H9 (cell line): Measurements from ENCODE around the gene CELF1. TPM values are rescaled to one million over a fixed set of nuclear protein-coding genes. Genes with fewer than 3 reads are reported as not detected.

Source experiments
- DNase-seq: peaks from one replicate; pipeline ENCODE4 v3.0.0-alpha.2; 2017
- H2AFZ ChIP-seq: one replicate; pipeline ENCODE4 v1.6.1; 2013; ENCODE audit warnings: mild to moderate bottlenecking, low read length, control low read depth, moderate library complexity
- H2AK5ac ChIP-seq: 2 replicates; pipeline ENCODE4 v1.6.1; 2013; ENCODE audit warnings: low read length, control low read depth, mixed read lengths; ENCODE audit not compliant: insufficient read length
- H2BK120ac ChIP-seq: one replicate; pipeline ENCODE4 v1.6.1; 2013; ENCODE audit warnings: low read depth, mild to moderate bottlenecking, low read length, control low read depth, inconsistent platforms; ENCODE audit not compliant: poor library complexity, severe bottlenecking
- H2BK12ac ChIP-seq: 2 replicates; pipeline ENCODE4 v1.6.1; 2013; ENCODE audit warnings: low read length, control low read depth, mixed read lengths, low read depth; ENCODE audit not compliant: insufficient read length
- H2BK15ac ChIP-seq: 2 replicates; pipeline ENCODE4 v1.6.1; 2013; ENCODE audit warnings: low read depth, low read length, control low read depth
- H2BK20ac ChIP-seq: one replicate; pipeline ENCODE4 v1.6.1; 2013; ENCODE audit warnings: low read depth, mild to moderate bottlenecking, low read length, control low read depth, inconsistent platforms; ENCODE audit not compliant: poor library complexity, severe bottlenecking
- H2BK5ac ChIP-seq: 2 replicates; pipeline ENCODE4 v1.6.1; 2013; ENCODE audit warnings: low read length, control low read depth, mixed read lengths; ENCODE audit not compliant: insufficient read length
- H3K14ac ChIP-seq: 2 replicates; pipeline ENCODE4 v1.6.1; 2013; ENCODE audit warnings: low read length, control low read depth; ENCODE audit not compliant: insufficient read depth
- H3K18ac ChIP-seq: 2 replicates; pipeline ENCODE4 v1.6.1; 2013; ENCODE audit warnings: low read depth, mild to moderate bottlenecking, mixed read lengths, low read length, control low read depth; ENCODE audit not compliant: insufficient read length
- H3K23ac ChIP-seq: 2 replicates; pipeline ENCODE4 v1.6.1; 2013; ENCODE audit warnings: low read length, control low read depth, mixed read lengths, low read depth; ENCODE audit not compliant: insufficient read length
- H3K23me2 ChIP-seq: 2 replicates; pipeline ENCODE4 v1.6.1; 2013; ENCODE audit warnings: low read depth, mild to moderate bottlenecking, mixed read lengths, low read length, control low read depth; ENCODE audit not compliant: insufficient read length, poor library complexity, severe bottlenecking
- H3K27ac ChIP-seq: 2 replicates; pipeline ENCODE4 v1.5.1; 2013; ENCODE audit warnings: low read length, control low read depth, mixed read lengths, low read depth; ENCODE audit not compliant: insufficient read length
- H3K27me3 ChIP-seq: 2 replicates; pipeline ENCODE4 v1.6.1; 2013; ENCODE audit warnings: low read length, control low read depth, inconsistent platforms; ENCODE audit not compliant: insufficient read depth
- H3K4ac ChIP-seq: 2 replicates; pipeline ENCODE4 v1.6.1; 2013; ENCODE audit warnings: low read depth, mild to moderate bottlenecking, control low read depth, inconsistent platforms, low read length, moderate library complexity
- H3K4me1 ChIP-seq: 2 replicates; pipeline ENCODE4 v1.6.1; 2013; ENCODE audit warnings: low read length, control low read depth, inconsistent platforms; ENCODE audit not compliant: insufficient read depth
- H3K4me2 ChIP-seq: 2 replicates; pipeline ENCODE4 v1.6.1; 2013; ENCODE audit warnings: low read length, control low read depth, mixed read lengths; ENCODE audit not compliant: insufficient read length, insufficient read depth
- H3K56ac ChIP-seq: 2 replicates; pipeline ENCODE4 v1.6.1; 2013; ENCODE audit warnings: low read depth, mild to moderate bottlenecking, mixed read lengths, low read length, control low read depth; ENCODE audit not compliant: insufficient read length
- H3K79me1 ChIP-seq: 2 replicates; pipeline ENCODE4 v1.6.1; 2013; ENCODE audit warnings: low read depth, mild to moderate bottlenecking, moderate library complexity, low read length, control low read depth, inconsistent platforms; ENCODE audit not compliant: insufficient read depth, poor library complexity, severe bottlenecking
- H3K79me2 ChIP-seq: 2 replicates; pipeline ENCODE4 v1.6.1; 2013; ENCODE audit warnings: low read length, control low read depth, inconsistent platforms; ENCODE audit not compliant: insufficient read depth
- H3K9ac ChIP-seq: 2 replicates; pipeline ENCODE4 v1.6.1; 2013; ENCODE audit warnings: low read length, control low read depth, mixed read lengths; ENCODE audit not compliant: insufficient read length; ENCODE audit errors: extremely low read depth
- H3K9me3 ChIP-seq: one replicate; pipeline ENCODE4 v1.6.1; 2013; ENCODE audit warnings: low read depth, low read length, inconsistent platforms; ENCODE audit not compliant: control insufficient read depth
- H3T11ph ChIP-seq: one replicate; pipeline ENCODE4 v1.6.1; 2013; ENCODE audit warnings: mild to moderate bottlenecking, low read length, control low read depth, inconsistent platforms
- H4K20me1 ChIP-seq: one replicate; pipeline ENCODE4 v1.6.1; 2013; ENCODE audit not compliant: control insufficient read depth, insufficient read length, insufficient read depth
- H4K5ac ChIP-seq: 2 replicates; pipeline ENCODE4 v1.6.1; 2013; ENCODE audit warnings: low read depth, mild to moderate bottlenecking, mixed read lengths, low read length, control low read depth; ENCODE audit not compliant: insufficient read length
- H4K8ac ChIP-seq: replicated peaks from 2 replicates; pipeline ENCODE4 v1.6.1; 2013; ENCODE audit warnings: low read length, control low read depth, mixed read lengths, low read depth; ENCODE audit not compliant: insufficient read length
- H4K91ac ChIP-seq: 2 replicates; pipeline ENCODE4 v1.6.1; 2013; ENCODE audit warnings: low read depth, mild to moderate bottlenecking, moderate library complexity, mixed read lengths, low read length, control low read depth; ENCODE audit not compliant: insufficient read length
- H3K27ac Mint-ChIP-seq, 3 experiments: 2 replicates in 2 of 3; 3 replicates in 1 of 3; pipeline ENCODE4 v1.8.0; 2020 to 2021; ENCODE audit warnings: mixed read lengths in 3 of 3, mild to moderate bottlenecking in 1 of 3, moderate library complexity in 1 of 3
- H3K27me3 Mint-ChIP-seq: 2 replicates; pipeline ENCODE4 v1.8.0; 2021; ENCODE audit warnings: low read depth, mild to moderate bottlenecking, moderate library complexity, mixed read lengths
- H3K36me3 Mint-ChIP-seq, 3 experiments: 2 replicates in 2 of 3; 3 replicates in 1 of 3; pipeline ENCODE4 v1.8.0; 2020 to 2021; ENCODE audit warnings: low read depth in 3 of 3, mixed read lengths in 3 of 3; ENCODE audit not compliant: insufficient read depth in 1 of 3
- H3K4me1 Mint-ChIP-seq, 2 experiments: 2 replicates each; pipeline ENCODE4 v1.8.0; 2020; ENCODE audit warnings: mixed read lengths in 2 of 2
- H3K4me3 Mint-ChIP-seq, 2 experiments: 2 replicates in 1 of 2; 3 replicates in 1 of 2; pipeline ENCODE4 v1.8.0; 2020 to 2021; ENCODE audit warnings: mild to moderate bottlenecking in 2 of 2, mixed read lengths in 2 of 2, moderate library complexity in 1 of 2
- H3K9me3 Mint-ChIP-seq, 2 experiments: 2 replicates in 1 of 2; 3 replicates in 1 of 2; pipeline ENCODE4 v1.8.0; 2020; ENCODE audit warnings: mild to moderate bottlenecking in 2 of 2, mixed read lengths in 2 of 2, moderate library complexity in 1 of 2
- CTCF ChIP-seq: fragments of 200-600 bp; sonication (generic); conservative IDR thresholded peaks from 3 replicates; pipeline ENCODE4 v1.8.0; 2021; ENCODE audit warnings: antibody characterized with exemption, mild to moderate bottlenecking
- WGBS: extraction: QIAGEN DNeasy Blood & Tissue Kit; methylation state at CpG from one replicate; pipeline ENCODE4 v1.1.7; 2013; ENCODE audit warnings: missing lambda C conversion rate, low lambda C conversion rate, mixed read lengths; ENCODE audit not compliant: insufficient read length; ENCODE audit errors: extremely low coverage; 5-methylcytosine and 5-hydroxymethylcytosine counted together
- total RNA-seq: library from RNA; stranded (reverse); gene quantifications from 2 replicates; pipeline ENCODE4 v1.2.1, GENCODE V29; 2021

CELF1 gene
- total RNA-seq, 1 experiment from 2014 or later = 211 TPM

GRCh38 chr11:47446833-47447232 lies 106.1 kb downstream of the CELF1 start:
- no peaks in the 10 kb centered on the region for H3K23me2 ChIP-seq
- Mint-ChIP-seq H3K4me1 (peaks cover 4% of the 10 kb centered on the region in 2 experiments; a peak in 2 of 4 replicates), H3K36me3 (no peaks in the 10 kb centered on the region), H3K27ac (peak overlapping the region in 1 of 3 experiments; percentile 2; a peak in 2 of 7 replicates), H3K27me3 (no peaks in the 10 kb centered on the region), H3K9me3 (no peaks in the 10 kb centered on the region), H3K4me3 (no peak overlapping the region; a peak in 1 of 5 replicates)
- no peak overlapping the region for H3K14ac ChIP-seq
- no peak overlapping the region for H2BK20ac ChIP-seq
- no peak overlapping the region for H3K4ac ChIP-seq
- H3T11ph ChIP-seq = no peak overlapping the region
- H3K79me1 ChIP-seq = no peaks in the 10 kb centered on the region
- no peak overlapping the region for H3K4me2 ChIP-seq
- H4K20me1 ChIP-seq = no peaks in the 10 kb centered on the region
- H3K23ac ChIP-seq = no peak overlapping the region
- no peak overlapping the region for H2BK120ac ChIP-seq
- H3K27ac ChIP-seq = no peak overlapping the region
- H3K79me2 ChIP-seq = no peaks in the 10 kb centered on the region
- H2BK5ac ChIP-seq = no peak overlapping the region
- TF ChIP-seq CTCF = no peak
- H2AK5ac ChIP-seq = no peak overlapping the region
- WGBS = no CpG with 5 or more reads among the region's 9 CpGs
- H3K9me3 ChIP-seq = no peaks in the 10 kb centered on the region
- no peak overlapping the region for H3K9ac ChIP-seq
- DNase-seq = no peak
- H2AFZ ChIP-seq = no peak overlapping the region
- H3K27me3 ChIP-seq = no peaks in the 10 kb centered on the region
- no peak overlapping the region for H4K5ac ChIP-seq
- H4K91ac ChIP-seq = no peak overlapping the region
- H3K18ac ChIP-seq = no peak overlapping the region
- no peak overlapping the region for H2BK15ac ChIP-seq
- H2BK12ac ChIP-seq = no peak overlapping the region
- no peak overlapping the region for H4K8ac ChIP-seq
- H3K4me1 ChIP-seq = no peaks in the 10 kb centered on the region
- H3K56ac ChIP-seq = no peak overlapping the region
